Measurements from ENCODE around the gene FKBP5.
A peak's percentile ranks its signal among the peaks of the same experiment; 100 is the strongest.
"Not testable (repeated sequence)": the region's sequence is repeated elsewhere in the genome, so short reads cannot be mapped to it uniquely, and the experiment has no call there.

FKBP5 gene

DNA sequence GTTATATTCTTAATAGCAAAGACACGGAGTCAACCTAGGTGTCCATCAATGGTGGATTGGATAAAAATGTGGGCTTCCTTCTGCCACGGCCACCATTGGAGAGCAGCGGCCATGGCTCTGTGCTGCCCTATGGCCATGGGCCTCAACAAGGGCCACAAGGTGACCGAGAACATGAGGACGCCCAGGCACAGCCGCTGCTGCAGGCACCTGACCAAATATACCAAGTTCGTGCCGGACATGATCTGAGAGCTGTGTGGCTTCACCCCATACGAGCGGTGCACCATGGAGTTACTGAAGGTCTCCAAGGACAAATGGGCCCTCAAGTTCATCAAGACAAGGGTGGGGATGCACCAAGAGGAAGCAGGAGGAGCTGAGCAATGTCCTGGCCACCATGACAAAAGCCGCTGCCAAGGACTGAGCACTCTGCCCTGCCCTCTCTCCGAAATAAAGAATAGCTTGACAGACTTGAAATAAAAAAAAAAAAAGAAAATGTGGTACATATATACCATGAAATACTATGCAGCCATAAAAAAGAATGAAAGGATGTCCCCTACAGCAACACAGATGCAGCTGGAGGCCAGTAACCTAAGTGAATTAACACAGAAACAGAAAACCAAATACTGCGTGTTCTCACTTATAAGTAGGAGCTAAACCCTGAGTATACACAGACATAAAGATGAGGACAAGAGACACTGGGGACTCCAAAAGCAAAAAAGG lies 81.0 kb downstream of the FKBP5 start:
- DNase-seq = no peak

DNA sequence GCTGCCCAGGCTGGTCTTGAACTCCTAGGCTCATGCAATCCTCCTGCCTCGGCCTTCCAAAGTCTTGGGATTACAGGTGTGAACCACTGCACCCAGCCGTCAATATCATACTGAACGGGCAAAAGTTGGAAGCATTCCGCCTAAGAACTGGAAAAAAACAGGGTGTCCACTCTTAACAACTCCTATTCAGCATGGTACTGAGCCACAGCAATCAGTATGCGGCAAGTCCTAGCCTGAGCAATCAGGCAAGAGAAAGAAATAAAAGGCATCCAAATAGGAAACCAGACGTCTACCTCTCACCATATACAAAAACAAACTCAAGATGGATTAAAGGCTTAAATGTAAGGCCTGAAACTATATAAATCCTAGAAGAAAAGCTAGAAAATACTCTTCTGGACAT lies 83.1 kb downstream of the FKBP5 start:
- no peak for DNase-seq

GRCh38 chr6:35603326-35604202 lies 85.2 kb downstream of the FKBP5 start:
- no peak for DNase-seq

GRCh38 chr6:35602133-35602946 lies 86.4 kb downstream of the FKBP5 start:
- DNase-seq = no peak

DNA sequence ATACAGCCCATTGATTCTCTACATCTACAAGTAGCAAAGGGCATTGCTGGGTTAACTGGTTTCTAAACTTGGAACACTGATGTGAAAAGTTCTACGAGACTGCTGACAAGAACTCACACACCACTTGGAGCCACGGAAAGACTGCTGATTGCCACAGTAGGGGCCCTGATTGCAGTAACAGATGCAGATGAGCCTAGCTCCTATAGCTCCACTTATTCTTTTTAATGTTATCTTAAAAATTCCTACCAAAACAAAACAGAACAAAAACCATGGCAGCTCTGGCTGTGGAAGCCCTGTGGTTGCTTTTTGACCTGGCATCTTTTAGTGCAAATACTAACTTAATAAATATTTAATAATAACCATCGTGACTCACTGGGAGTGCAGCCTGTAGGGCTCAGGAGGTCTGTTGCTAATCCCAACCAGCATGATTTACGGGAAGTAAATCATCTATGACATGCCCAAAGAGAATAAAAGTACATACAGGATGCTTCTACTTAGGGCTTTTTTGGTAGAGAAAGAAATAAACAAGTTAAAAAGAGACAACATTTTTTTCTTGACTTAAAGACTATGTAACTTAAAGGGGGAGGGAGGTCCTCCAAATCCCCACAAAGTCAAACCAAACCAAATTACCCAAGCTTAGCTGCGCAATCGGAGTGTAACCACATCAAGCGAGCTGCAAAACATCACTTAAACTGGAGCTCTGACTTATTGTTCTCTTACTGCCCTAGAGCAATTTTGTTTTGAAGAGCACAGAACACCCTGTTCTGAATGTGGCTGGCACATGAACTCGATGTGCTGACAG lies 87.2 kb downstream of the FKBP5 start:
- no peak for DNase-seq

DNA sequence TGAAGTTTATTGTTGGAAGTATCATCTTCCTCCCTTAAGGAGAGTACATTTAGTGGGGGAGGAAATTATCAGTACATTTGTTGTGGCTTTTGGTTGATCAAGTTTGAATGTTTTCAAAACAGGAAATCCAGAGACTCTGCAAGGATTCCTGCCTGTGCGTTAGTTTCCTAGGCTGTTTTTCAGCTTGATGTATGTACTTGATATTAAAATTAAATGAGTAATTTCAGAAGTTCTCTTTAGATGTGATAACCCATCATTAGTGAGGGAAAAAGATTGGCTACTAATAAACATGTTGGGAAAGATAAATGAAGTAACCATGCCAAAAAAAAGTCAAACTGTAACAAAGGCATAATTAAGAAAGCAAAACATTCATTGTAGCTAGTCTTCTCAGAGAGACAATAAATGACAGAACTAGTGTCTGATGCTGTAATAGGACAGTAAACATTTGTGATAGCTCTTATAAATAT lies 88.0 kb downstream of the FKBP5 start:
- no peak for DNase-seq

DNA sequence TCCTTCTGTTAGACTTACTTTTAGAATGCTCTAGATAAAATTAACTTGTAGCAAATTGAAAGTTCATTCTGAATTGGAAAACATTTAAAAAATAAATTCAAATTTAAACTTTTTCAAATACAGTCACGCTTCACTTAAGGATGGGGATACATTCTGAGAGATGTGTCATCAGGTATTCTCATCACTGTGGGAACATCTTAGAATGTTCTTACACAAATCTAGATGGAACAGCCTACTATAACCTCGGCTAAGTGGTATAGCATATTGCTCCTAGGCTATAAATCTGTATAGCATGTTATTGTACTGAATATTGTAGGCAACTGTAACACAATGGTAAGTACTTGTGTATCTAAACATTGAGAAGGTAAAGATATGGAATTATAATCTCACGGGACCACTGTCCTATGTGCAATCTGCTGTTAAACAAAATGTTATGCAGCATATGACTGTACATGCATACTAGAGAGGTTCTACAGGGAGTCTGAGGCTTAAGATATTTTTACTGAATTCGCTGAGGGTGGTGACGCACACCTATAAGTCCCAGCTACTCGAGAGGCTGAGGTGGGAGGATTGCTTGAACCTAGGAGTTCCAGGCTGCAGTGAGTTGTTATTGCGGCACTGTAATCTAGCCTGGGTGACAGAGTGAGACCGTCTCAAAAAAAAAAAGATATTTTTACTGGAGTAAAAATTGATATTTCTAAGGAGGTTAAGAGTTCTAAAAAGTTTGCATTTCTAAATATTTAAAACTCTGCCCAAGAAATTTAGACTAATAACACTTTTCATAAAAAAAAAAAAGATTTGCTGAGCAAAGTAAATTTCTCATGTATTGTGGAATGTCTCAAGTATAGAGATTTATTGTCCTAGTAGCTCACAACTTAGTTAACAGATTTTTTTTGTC lies 88.7 kb downstream of the FKBP5 start:
- no peak for DNase-seq

GRCh38 chr6:35598621-35599020 lies 90.1 kb downstream of the FKBP5 start:
- DNase-seq = not testable (repeated sequence)

GRCh38 chr6:35596448-35597442 lies 92.0 kb downstream of the FKBP5 start:
- DNase-seq = no peak

GRCh38 chr6:35594503-35595186 lies 94.1 kb downstream of the FKBP5 start:
- DNase-seq = no peak

DNA sequence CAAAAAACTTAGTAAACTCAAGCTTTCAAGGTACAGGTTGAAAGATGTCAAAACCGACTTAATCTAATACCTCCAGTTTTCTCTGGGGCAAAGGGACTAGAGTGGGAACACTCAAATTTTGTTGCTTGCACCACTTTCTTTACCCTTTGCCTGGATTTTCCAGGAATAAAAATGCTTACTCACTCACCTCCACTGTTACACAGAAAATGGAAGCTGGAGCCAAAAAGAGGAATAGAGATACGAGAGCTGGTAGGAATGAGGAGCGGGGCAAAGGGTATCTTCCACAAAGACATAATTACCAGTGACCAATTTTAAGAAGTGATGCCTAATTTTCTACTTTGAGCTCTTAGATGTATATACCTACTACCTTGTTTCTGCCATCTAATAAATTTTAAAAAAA lies 96.5 kb downstream of the FKBP5 start:
- DNase-seq = no peak

- no peak for DNase-seq
Measured at GRCh38 chr6:35590622-35591066, 98.1 kb downstream of the FKBP5 start.

DNA sequence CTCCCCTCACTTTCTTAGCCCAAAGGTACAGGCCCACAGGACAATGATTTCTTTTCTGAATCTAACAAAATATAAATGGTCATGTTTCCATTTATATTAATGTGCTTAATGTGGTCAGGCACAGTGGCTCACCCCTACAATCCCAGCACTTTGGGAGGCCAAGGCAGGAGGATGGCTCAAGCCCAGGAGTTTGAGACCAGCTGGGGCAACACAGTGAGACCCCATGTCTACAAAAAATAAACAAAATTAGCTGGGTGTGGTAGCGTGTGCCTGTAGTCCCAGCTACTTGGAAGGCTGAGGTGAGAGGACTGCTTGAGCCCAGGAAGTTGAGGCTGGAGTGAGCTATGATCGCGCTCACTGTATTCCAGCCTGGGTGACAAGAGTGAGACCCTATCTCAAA lies 98.8 kb downstream of the FKBP5 start:
- no peak for DNase-seq

GRCh38 chr6:35589201-35589739 lies 99.4 kb downstream of the FKBP5 start:
- DNase-seq = no peak

DNA sequence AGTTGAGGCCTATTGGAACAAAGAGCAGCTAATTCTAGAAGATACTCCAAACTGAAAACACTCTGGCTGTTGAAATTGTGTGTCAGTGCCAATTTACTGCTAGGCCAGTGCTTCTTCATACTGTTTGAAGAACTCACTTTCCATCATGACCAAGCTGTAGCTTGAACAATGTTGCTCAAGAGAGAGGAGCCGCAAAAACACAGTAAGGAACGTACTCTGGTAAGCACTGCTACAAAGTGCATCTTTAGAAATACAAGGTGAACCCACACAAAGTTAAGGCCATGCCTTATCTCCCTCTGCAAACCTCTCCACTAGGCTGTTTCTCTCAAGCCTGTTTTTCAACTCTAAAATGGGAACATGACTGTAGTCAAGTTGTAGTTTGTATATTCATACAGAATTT lies 101.5 kb downstream of the FKBP5 start:
- DNase-seq = no peak

DNA sequence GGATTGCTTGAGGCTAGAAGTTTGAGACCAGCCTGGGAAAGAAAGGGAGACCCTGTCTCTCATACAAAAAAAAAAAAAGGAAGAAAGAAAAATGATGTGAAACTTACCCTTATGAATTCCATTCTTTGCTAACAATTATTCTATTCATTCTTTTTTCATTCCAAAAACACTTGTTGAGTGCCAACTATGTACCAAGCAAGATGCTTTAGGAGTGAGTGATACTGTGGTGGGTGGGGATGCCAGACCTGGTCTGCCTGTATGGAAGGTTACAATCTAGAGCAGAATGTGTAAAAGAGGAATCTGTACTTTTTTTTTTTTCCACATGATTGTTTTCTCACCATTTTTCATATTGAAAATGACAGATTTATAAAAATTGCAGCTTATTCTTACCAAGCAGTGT lies 102.2 kb downstream of the FKBP5 start:
- no peak for DNase-seq

DNA sequence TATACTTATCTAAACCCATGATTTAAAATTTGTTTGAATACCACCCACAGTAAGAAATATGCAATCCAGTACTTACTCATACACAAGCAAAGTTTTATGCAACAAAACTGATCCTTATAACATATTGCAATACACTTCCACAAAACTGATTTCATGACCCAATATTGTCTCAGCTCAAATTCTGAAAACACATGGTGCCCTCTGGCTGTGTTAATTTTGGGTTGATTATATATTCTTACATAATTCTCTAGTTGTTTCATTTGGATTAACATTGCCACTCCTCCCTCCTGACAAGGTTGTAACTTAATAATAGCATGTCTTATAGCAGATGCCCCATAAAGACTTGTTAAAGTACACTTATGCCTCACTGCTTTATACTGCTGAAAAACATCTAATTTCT lies 103.1 kb downstream of the FKBP5 start:
- no peak for DNase-seq

- DNase-seq = peak; percentile 62
Measured at GRCh38 chr6:35583893-35584688, 104.6 kb downstream of the FKBP5 start.

Measured in NCI-H1694 treated with DMSO at 0.1 percent for 48 hours (cell line).